Right lobe of liver (tissue), 6 donors: ENCODE measurements around the gene TLCD1. TPM values are rescaled to one million over a fixed set of nuclear protein-coding genes. Genes with fewer than 3 reads are reported as not detected.
A peak's percentile ranks its signal among the peaks of the same experiment; 100 is the strongest.

Experiments used
- ATAC-seq, 4 donors: fragments of 200-7000 bp; cut with Tn5 transposase; one replicate each; pipeline ENCODE4 v1.9.1; 2020; ENCODE audit warnings: mild to moderate bottlenecking in 4 of 4, moderate library complexity in 4 of 4
- DNase-seq, 3 donors: peaks; one replicate each; pipeline ENCODE4 v3.0.0-alpha.2; 2020
- H3K27ac ChIP-seq, 3 donors: fragments of 200-600 bp; one replicate each; pipeline ENCODE4 v1.8.0; 2022
- H3K27me3 ChIP-seq, 2 donors: fragments of 200-600 bp; one replicate each; pipeline ENCODE4 v1.8.0; 2022
- H3K36me3 ChIP-seq, 4 donors: fragments of 200-600 bp; sonication (generic) in 1 of 4; one replicate each; pipeline versions ENCODE4 v1.5.1 to v1.8.0; 2017 to 2022; ENCODE audit warnings: control low read depth in 1 of 4
- H3K4me1 ChIP-seq, 4 donors: fragments of 200-600 bp; sonication (generic) in 1 of 4; one replicate each; pipeline versions ENCODE4 v1.5.1 to v1.8.0; 2017 to 2022; ENCODE audit warnings: control low read depth in 1 of 4
- H3K4me3 ChIP-seq, 3 donors: fragments of 200-600 bp; one replicate each; pipeline ENCODE4 v1.8.0; 2022
- H3K9me3 ChIP-seq, 4 donors: fragments of 200-600 bp; sonication (generic) in 1 of 4; one replicate each; pipeline versions ENCODE4 v1.5.1 to v1.8.0; 2017 to 2022; ENCODE audit warnings: control low read depth in 1 of 4
- CTCF ChIP-seq, 4 donors: fragments of 200-600 bp in 3 of 4; fragments of 450-650 bp in 1 of 4; IDR thresholded peaks; one replicate each; pipeline versions ENCODE4 v1.5.1 to v1.8.0; 2016 to 2022; ENCODE audit warnings: antibody characterized with exemption in 4 of 4, mild to moderate bottlenecking in 2 of 4
- POLR2A ChIP-seq: fragments of 450-650 bp; IDR thresholded peaks from one replicate; pipeline ENCODE4 v1.6.1; 2017; ENCODE audit warnings: antibody characterized with exemption, mild to moderate bottlenecking
- WGBS: methylation state at CpG from one replicate; pipeline ENCODE4 v1.1.6; 2018; ENCODE audit warnings: low coverage, low lambda C conversion rate; ENCODE audit not compliant: insufficient coverage; ENCODE audit errors: missing lambda C conversion rate; 5-methylcytosine and 5-hydroxymethylcytosine counted together
- intact Hi-C, 2 donors: fragments of 100-400 bp; cut with DNase I; formaldehyde crosslinking; loops; one replicate each; pipeline versions ENCODE4 v1.11.2 to v1.14.1; 2022
- long read RNA-seq: library from polyadenylated mRNA; unstranded; transcript quantifications from one replicate; pipeline ENCODE4 v2.0.0, GENCODE V29; 2019
- total RNA-seq, 6 experiments: library from RNA; depleted of rRNA in 2 of 6; stranded (reverse); fragments of >200 nt in 2 of 6; fragmentation: NEBNext Ultra II Directional in 3 of 6; extraction: Animal tissue kit (Norgen Biotek cat#: 25700) in 3 of 6; gene quantifications; one replicate each; pipeline versions ENCODE4 v1.1.0 to v1.2.4, GENCODE V29; 2016 to 2023
- donor health status: DM: no; HTN: yes; CAD: no.
- donor health status: DM: no; HTN: no; CAD: no.
- donor health status: DM: no; HTN: no; CAD: no.
- donor health status: DM: no; HTN: yes; CAD: no.
- donor health status: DM: no; HTN: yes; CAD: no.

Gene TLCD1
- total RNA-seq, result 10 to 100 TPM in 1 of 6 experiments, 1 to 10 TPM in 5; 2.9 to 11.0 (median 7.0) TPM
- long read RNA-seq, result 0 reads

GRCh38 chr17:28726226-28726626, at the start of gene TLCD1:
TLCD1 (minus strand) TSS chr17:28726233; CDS start chr17:28726097, 136 bp downstream.
- Histone ChIP-seq H3K27ac (peak within 1 kb of the TSS; percentile 86 to 90 (median 88)), H3K4me1 (peaks cover 0 to 15% (median 7%) of the 10 kb centered on the region in 4 donors), H3K4me3 (peak within 1 kb of the TSS; percentile 70 to 78 (median 74)), H3K27me3 (no peaks in the 10 kb centered on the region), H3K9me3 (no peaks in the 10 kb centered on the region), H3K36me3 (peaks cover 6 to 32% (median 21%) of the 10 kb centered on the region in 4 donors)
- TF ChIP-seq POLR2A (peak; percentile 0), CTCF (IDR thresholded peaks at IDR 0.05) (no peak)
- WGBS, result no CpG with 5 or more reads among the region's 49 CpGs
- DNase-seq (peak; percentile 81), ATAC-seq (peak; percentile 29 to 57 (median 50))
- intact Hi-C loops, result no loop called here

- WGBS, result 70% methylated on average over 3 of the region's 3 CpGs
- intact Hi-C loops, result no loop called here
- TF ChIP-seq CTCF (IDR thresholded peaks at IDR 0.05), result no peak
- TF ChIP-seq POLR2A, result no peak
- H3K4me1 ChIP-seq, result peaks cover 0 to 4% (median 0%) of the 10 kb centered on the region in 4 donors
- H3K36me3 ChIP-seq, result no peaks in the 10 kb centered on the region
- ATAC-seq (peak; percentile 66 to 78 (median 74)), DNase-seq (no peak)
- no peaks in the 10 kb centered on the region for H3K27me3 ChIP-seq
- no peak overlapping the region for H3K27ac ChIP-seq
- H3K4me3 ChIP-seq, result no peak overlapping the region
- no peaks in the 10 kb centered on the region for H3K9me3 ChIP-seq
These were observed 48.2 kb upstream of the TLCD1 start for GRCh38 chr17:28774206-28774605.

- H3K27me3 ChIP-seq, result no peaks in the 10 kb centered on the region
- TF ChIP-seq CTCF (IDR thresholded peaks at IDR 0.05), result no peak
- TF ChIP-seq POLR2A, result no peak
- WGBS, result 73% methylated on average over 6 of the region's 6 CpGs
- peaks cover 0 to 4% (median 0%) of the 10 kb centered on the region in 4 donors for H3K4me1 ChIP-seq
- H3K4me3 ChIP-seq, result no peak overlapping the region
- no peak overlapping the region for H3K27ac ChIP-seq
- no peaks in the 10 kb centered on the region for H3K36me3 ChIP-seq
- ATAC-seq (no peak), DNase-seq (no peak)
- intact Hi-C loops, result no loop called here
- H3K9me3 ChIP-seq, result no peaks in the 10 kb centered on the region
These were observed 47.7 kb upstream of the TLCD1 start for GRCh38 chr17:28773736-28774135.

GRCh38 chr17:28765038-28765437, 39.0 kb upstream of the TLCD1 start:
- Histone ChIP-seq H3K4me3 (no peak overlapping the region), H3K36me3 (peaks cover 0 to 14% (median 1%) of the 10 kb centered on the region in 4 donors), H3K9me3 (no peaks in the 10 kb centered on the region), H3K27ac (no peak overlapping the region), H3K4me1 (peaks cover 0 to 11% (median 0%) of the 10 kb centered on the region in 4 donors), H3K27me3 (no peaks in the 10 kb centered on the region)
- intact Hi-C loops, result loop anchor here in 1 of 2 donors (10.0 kb wide), 1 partner anchor 90 kb away; the partner anchor contains the start of gene ERAL1
- 76% methylated on average over 4 of the region's 4 CpGs for WGBS
- ATAC-seq (no peak), DNase-seq (no peak)
- TF ChIP-seq CTCF (IDR thresholded peaks at IDR 0.05), result no peak
- no peak for TF ChIP-seq POLR2A
